H1 (cell line): Measurements from ENCODE around the gene ABCA9. TPM values are rescaled to one million over a fixed set of nuclear protein-coding genes. Genes with fewer than 3 reads are reported as not detected.

Source experiments
- GTF2F1 ChIP-seq: IDR thresholded peaks from 2 replicates; pipeline ENCODE4 v1.6.1; 2012; ENCODE audit warnings: low read depth, low read length, improper control_type of control experiment, borderline replicate concordance
- RXRA ChIP-seq: IDR thresholded peaks from 2 replicates; pipeline ENCODE4 v1.6.1; 2011; ENCODE audit warnings: low read depth, mild to moderate bottlenecking, low read length, moderate library complexity; ENCODE audit not compliant: insufficient read depth
- TAF7 ChIP-seq: optimal IDR thresholded peaks from 2 replicates; pipeline ENCODE3; 2011; ENCODE audit warnings: low read depth, mild to moderate bottlenecking, inconsistent platforms, low read length, moderate library complexity, borderline replicate concordance
- polyA plus RNA-seq, 7 experiments: library from polyadenylated mRNA; depleted of rRNA in 3 of 7; stranded (reverse) in 5 of 7; unstranded in 2 of 7; fragments of >200 nt in 5 of 7; fragments of 200-250 nt in 2 of 7; gene quantifications; 1 replicate in 5 of 7; 2 replicates in 1 of 7; 4 replicates in 1 of 7; pipeline versions ENCODE4 v1.2.1 to v1.2.3, GENCODE V29; 2011 to 2013; ENCODE audit warnings: missing spikeins in 2 of 7, mixed read lengths in 2 of 7
- total RNA-seq: library from RNA; stranded (reverse); fragmentation: NEBNext Ultra II Directional; extraction: Animal tissue kit (Norgen Biotek cat#: 25700); gene quantifications from 2 replicates; pipeline ENCODE4 v1.2.1, GENCODE V29; 2021
- TF ChIP-seq, protein P1 (sequence below): IDR thresholded peaks from 2 replicates; pipeline ENCODE4 v1.6.1; 2012; ENCODE audit warnings: inconsistent platforms
- TF ChIP-seq, protein P2 (sequence below): IDR thresholded peaks from 2 replicates; pipeline ENCODE4 v1.6.1; 2012; ENCODE audit warnings: inconsistent platforms

Gene ABCA9
- total and polyA plus RNA-seq, 2 of the 8 experiments (the other 6 are each of a cell fraction or from before 2014, with no cell fraction given) = not detected

DNA sequence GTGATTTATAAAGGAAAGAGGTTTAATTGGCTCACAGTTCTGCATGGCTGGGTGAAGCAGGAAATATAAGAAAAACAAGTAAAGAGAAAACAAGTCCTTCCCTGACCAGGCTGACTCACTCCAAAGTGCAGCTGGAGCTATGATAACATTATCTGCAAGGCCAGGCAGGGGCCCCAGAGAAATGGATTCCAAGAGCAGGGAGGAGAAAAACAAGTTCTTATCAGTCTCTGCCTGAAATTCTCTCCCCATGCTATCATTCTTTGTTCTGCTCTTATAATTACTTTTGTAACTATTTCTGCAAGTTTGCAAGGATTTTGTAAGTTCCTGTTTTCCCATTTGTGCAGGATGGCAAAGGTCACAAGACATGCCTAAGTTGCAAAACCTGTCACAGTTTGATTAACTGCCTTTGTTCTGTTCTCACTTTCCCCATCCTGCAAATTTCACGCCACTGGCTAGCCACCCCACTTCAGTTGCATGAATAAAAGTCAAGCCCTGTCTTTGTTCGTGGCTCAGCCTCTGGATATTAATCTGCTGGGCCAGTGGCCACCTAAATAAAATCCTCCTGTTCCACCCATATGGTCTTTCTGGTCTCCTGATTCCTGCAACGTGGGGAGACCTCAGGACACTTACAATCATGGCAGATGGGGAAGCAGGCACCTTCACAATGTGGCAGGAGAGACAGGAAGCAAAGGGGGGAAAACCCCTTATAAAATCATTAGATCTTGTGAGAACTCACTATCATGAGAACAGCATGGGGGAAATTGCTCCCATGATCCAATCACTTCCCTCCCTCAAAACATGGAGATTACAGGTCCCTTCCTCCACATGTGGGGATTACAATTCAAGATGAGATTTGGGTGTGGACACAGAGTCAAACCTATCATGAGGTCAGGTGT lies 13.1 kb downstream of the ABCA9 start (continued):
- TF ChIP-seq GTF2F1 (no peak), RXRA (no peak), TAF7 (no peak)
- TF ChIP-seq, protein P1, sequence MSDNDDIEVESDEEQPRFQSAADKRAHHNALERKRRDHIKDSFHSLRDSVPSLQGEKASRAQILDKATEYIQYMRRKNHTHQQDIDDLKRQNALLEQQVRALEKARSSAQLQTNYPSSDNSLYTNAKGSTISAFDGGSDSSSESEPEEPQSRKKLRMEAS = no peak
- TF ChIP-seq, protein P2, sequence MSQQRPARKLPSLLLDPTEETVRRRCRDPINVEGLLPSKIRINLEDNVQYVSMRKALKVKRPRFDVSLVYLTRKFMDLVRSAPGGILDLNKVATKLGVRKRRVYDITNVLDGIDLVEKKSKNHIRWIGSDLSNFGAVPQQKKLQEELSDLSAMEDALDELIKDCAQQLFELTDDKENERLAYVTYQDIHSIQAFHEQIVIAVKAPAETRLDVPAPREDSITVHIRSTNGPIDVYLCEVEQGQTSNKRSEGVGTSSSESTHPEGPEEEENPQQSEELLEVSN = no peak
